Activated T-cell treated with anti-CD3 and anti-CD28 coated beads, Interleukin-2, amount 50 U/mL, for 4 hours (primary cell): Measurements from ENCODE around the gene FAM161B. TPM values are rescaled to one million over a fixed set of nuclear protein-coding genes. Genes with fewer than 3 reads are reported as not detected.
"Not testable (repeated sequence)": the region's sequence is repeated elsewhere in the genome, so short reads cannot be mapped to it uniquely, and the experiment has no call there.

Experiments used
- ATAC-seq, 2 donors: fragments of 200-7000 bp; cut with Tn5 transposase; one replicate each; pipeline ENCODE4 v1.10.0; 2021
- DNase-seq: peaks from one replicate; pipeline ENCODE4 v3.0.0-alpha.2; 2020
- H3K27me3 Mint-ChIP-seq: one replicate; pipeline ENCODE4 v1.8.0; 2021; ENCODE audit warnings: low read depth, mixed read lengths
- H3K36me3 Mint-ChIP-seq: one replicate; pipeline ENCODE4 v1.8.0; 2022; ENCODE audit warnings: mixed read lengths; ENCODE audit not compliant: insufficient read depth
- H3K4me1 Mint-ChIP-seq: one replicate; pipeline ENCODE4 v1.8.0; 2021; ENCODE audit warnings: low read depth, mixed read lengths
- H3K4me3 Mint-ChIP-seq: one replicate; pipeline ENCODE4 v1.8.0; 2021; ENCODE audit warnings: mild to moderate bottlenecking, moderate library complexity, mixed read lengths
- H3K9me3 Mint-ChIP-seq: one replicate; pipeline ENCODE4 v1.8.0; 2021; ENCODE audit warnings: mixed read lengths
- total RNA-seq, 3 donors: library from RNA; stranded (reverse); gene quantifications; one replicate each; pipeline ENCODE4 v1.2.1, GENCODE V29; 2021

The FAM161B gene
- total RNA-seq, 3 donors from 2014 or later, result 1.2 to 1.4 (median 1.3) TPM

- ATAC-seq, result no peak
- no peak for DNase-seq
- H3K27me3 Mint-ChIP-seq, result no peaks in the 10 kb centered on the region
- H3K4me3 Mint-ChIP-seq, result no peak overlapping the region
- H3K9me3 Mint-ChIP-seq, result peaks cover 7% of the 10 kb centered on the region
- H3K4me1 Mint-ChIP-seq, result peaks cover 2% of the 10 kb centered on the region
- H3K36me3 Mint-ChIP-seq, result peaks cover 54% of the 10 kb centered on the region
These were observed 36.6 kb downstream of the FAM161B start for GRCh38 chr14:73913256-73913655.

- ATAC-seq (no peak), DNase-seq (no peak)
- Mint-ChIP-seq H3K27me3 (no peaks in the 10 kb centered on the region), H3K4me3 (no peak overlapping the region), H3K9me3 (peaks cover 7% of the 10 kb centered on the region), H3K36me3 (peaks cover 62% of the 10 kb centered on the region), H3K4me1 (no peaks in the 10 kb centered on the region)
These were observed 40.2 kb downstream of the FAM161B start for GRCh38 chr14:73909681-73910080.

GRCh38 chr14:73903028-73903427, 46.9 kb downstream of the FAM161B start:
- no peaks in the 10 kb centered on the region for H3K4me1 Mint-ChIP-seq
- no peak for DNase-seq
- peaks cover 25% of the 10 kb centered on the region for H3K36me3 Mint-ChIP-seq
- H3K9me3 Mint-ChIP-seq, result no peaks in the 10 kb centered on the region
- ATAC-seq, result no peak
- H3K27me3 Mint-ChIP-seq, result no peaks in the 10 kb centered on the region
- no peak overlapping the region for H3K4me3 Mint-ChIP-seq

GRCh38 chr14:73896521-73896920, 53.4 kb downstream of the FAM161B start:
- Mint-ChIP-seq H3K36me3 (peaks cover 38% of the 10 kb centered on the region), H3K4me3 (no peak overlapping the region), H3K27me3 (no peaks in the 10 kb centered on the region), H3K4me1 (peaks cover 12% of the 10 kb centered on the region), H3K9me3 (no peaks in the 10 kb centered on the region)
- no peak for DNase-seq
- ATAC-seq, result no peak

GRCh38 chr14:73895939-73896338, 54.0 kb downstream of the FAM161B start:
- ATAC-seq (no peak), DNase-seq (no peak)
- Mint-ChIP-seq H3K36me3 (peaks cover 38% of the 10 kb centered on the region), H3K4me1 (peaks cover 14% of the 10 kb centered on the region), H3K9me3 (no peaks in the 10 kb centered on the region), H3K4me3 (no peak overlapping the region), H3K27me3 (no peaks in the 10 kb centered on the region)

- H3K27me3 Mint-ChIP-seq, H3K4me3 Mint-ChIP-seq, H3K9me3 Mint-ChIP-seq, ATAC-seq, DNase-seq: not testable (repeated sequence)
- Mint-ChIP-seq H3K36me3 (peaks cover 37% of the 10 kb centered on the region), H3K4me1 (peaks cover 24% of the 10 kb centered on the region)
These were observed 55.7 kb downstream of the FAM161B start for GRCh38 chr14:73894180-73894687.

GRCh38 chr14:73889376-73889775, 60.5 kb downstream of the FAM161B start:
- Mint-ChIP-seq H3K36me3 (peaks cover 16% of the 10 kb centered on the region), H3K27me3 (no peaks in the 10 kb centered on the region), H3K4me1 (peaks cover 53% of the 10 kb centered on the region), H3K4me3 (no peak overlapping the region), H3K9me3 (no peaks in the 10 kb centered on the region)
- DNase-seq, result no peak
- no peak for ATAC-seq

GRCh38 chr14:73888971-73889370, 60.9 kb downstream of the FAM161B start:
- no peak for ATAC-seq
- peaks cover 53% of the 10 kb centered on the region for H3K4me1 Mint-ChIP-seq
- DNase-seq, result no peak
- peak overlapping the region; percentile 96 for H3K4me3 Mint-ChIP-seq
- H3K9me3 Mint-ChIP-seq, result no peaks in the 10 kb centered on the region
- H3K27me3 Mint-ChIP-seq, result no peaks in the 10 kb centered on the region
- peaks cover 14% of the 10 kb centered on the region for H3K36me3 Mint-ChIP-seq

GRCh38 chr14:73888460-73888725, 61.5 kb downstream of the FAM161B start:
- Mint-ChIP-seq H3K27me3 (no peaks in the 10 kb centered on the region), H3K9me3 (no peaks in the 10 kb centered on the region)
- DNase-seq, result no peak

GRCh38 chr14:73887694-73888459, 62.0 kb downstream of the FAM161B start:
- ATAC-seq (no peak), DNase-seq (no peak)
- peaks cover 10% of the 10 kb centered on the region for H3K36me3 Mint-ChIP-seq
- H3K9me3 Mint-ChIP-seq, result no peaks in the 10 kb centered on the region
- H3K4me1 Mint-ChIP-seq, result peaks cover 53% of the 10 kb centered on the region
- H3K4me3 Mint-ChIP-seq, result peak overlapping the region; percentile 96
- H3K27me3 Mint-ChIP-seq, result no peaks in the 10 kb centered on the region

More at GRCh38 chr14:73888460-73888725, 61.5 kb downstream of the FAM161B start:
- Mint-ChIP-seq H3K36me3 (peaks cover 10% of the 10 kb centered on the region), H3K4me3 (peak overlapping the region; percentile 96), H3K4me1 (peaks cover 53% of the 10 kb centered on the region)
- no peak for ATAC-seq

- no peak for DNase-seq
- H3K27me3 Mint-ChIP-seq, result no peaks in the 10 kb centered on the region
- H3K9me3 Mint-ChIP-seq, result no peaks in the 10 kb centered on the region
- peak overlapping the region; percentile 96 for H3K4me3 Mint-ChIP-seq
- H3K36me3 Mint-ChIP-seq, result peaks cover 10% of the 10 kb centered on the region
- peaks cover 53% of the 10 kb centered on the region for H3K4me1 Mint-ChIP-seq
- no peak for ATAC-seq
These were observed 62.6 kb downstream of the FAM161B start for GRCh38 chr14:73887318-73887616.

GRCh38 chr14:73886449-73887317, 63.2 kb downstream of the FAM161B start, which contains the start of gene ZNF410:
Gene ZNF410 (plus strand): TSS chr14:73886859. CDS start chr14:73892176, 5,317 bp downstream.
- Mint-ChIP-seq H3K9me3 (no peaks in the 10 kb centered on the region), H3K36me3 (peaks cover 6% of the 10 kb centered on the region), H3K27me3 (no peaks in the 10 kb centered on the region), H3K4me1 (peaks cover 51% of the 10 kb centered on the region), H3K4me3 (peak within 1 kb of the TSS; percentile 96)
- ATAC-seq, result peak; percentile 99 to 100
- DNase-seq, result peak; percentile 86

GRCh38 chr14:73884438-73885190, 65.3 kb downstream of the FAM161B start:
- DNase-seq (no peak), ATAC-seq (no peak)
- H3K4me3 Mint-ChIP-seq, result peak overlapping the region; percentile 96
- H3K4me1 Mint-ChIP-seq, result peaks cover 41% of the 10 kb centered on the region
- peaks cover 4% of the 10 kb centered on the region for H3K36me3 Mint-ChIP-seq
- H3K9me3 Mint-ChIP-seq, result no peaks in the 10 kb centered on the region
- no peaks in the 10 kb centered on the region for H3K27me3 Mint-ChIP-seq
